ENCODE measurements around the gene EVC2.

Gene EVC2

GRCh38 chr4:5708449-5709206 is at the start of gene EVC2:
Gene EVC2, minus strand, starts transcription at chr4:5708559. Its CDS starts 46 bp downstream, at chr4:5708513.
- H3K4me3 ChIP-seq (ENCODE audit: low read length) = peak within 1 kb of the TSS; percentile 76
- no peaks in the 10 kb centered on the region for H3K9me3 ChIP-seq (ENCODE audit: control insufficient read depth, insufficient read depth, low read length)
- WGBS (ENCODE audit: insufficient coverage, insufficient read length) = no CpG with 5 or more reads among the region's 57 CpGs
- no peak for DNase-seq (ENCODE audit: low read depth, low spot score)
- no peak within 1 kb of the TSS for H3K27ac ChIP-seq (ENCODE audit: low read length)
- peaks cover 9% of the 10 kb centered on the region; the same call in 1 of the 2 replicates for H3K4me1 ChIP-seq (ENCODE audit: control insufficient read depth, insufficient read depth, low read length)
- no peaks in the 10 kb centered on the region for H3K27me3 ChIP-seq (ENCODE audit: control insufficient read depth, insufficient read depth, low read length)
- no peaks in the 10 kb centered on the region for H3K36me3 ChIP-seq (ENCODE audit: control insufficient read depth, insufficient read depth, low read length)

- Histone ChIP-seq H3K9me3 (ENCODE audit: control insufficient read depth, insufficient read depth, low read length) (no peaks in the 10 kb centered on the region), H3K27ac (ENCODE audit: low read length) (no peak overlapping the region), H3K36me3 (ENCODE audit: control insufficient read depth, insufficient read depth, low read length) (peaks cover 14% of the 10 kb centered on the region), H3K4me1 (ENCODE audit: control insufficient read depth, insufficient read depth, low read length) (peaks cover 2% of the 10 kb centered on the region), H3K27me3 (ENCODE audit: control insufficient read depth, insufficient read depth, low read length) (no peaks in the 10 kb centered on the region), H3K4me3 (ENCODE audit: low read length) (no peak overlapping the region)
- no CpG with 5 or more reads among the region's 10 CpGs for WGBS (ENCODE audit: insufficient coverage, insufficient read length)
- no peak for DNase-seq (ENCODE audit: low read depth, low spot score)
Measured at GRCh38 chr4:5757954-5758353, 49.6 kb upstream of the EVC2 start.

- Histone ChIP-seq H3K27me3 (ENCODE audit: control insufficient read depth, insufficient read depth, low read length) (no peaks in the 10 kb centered on the region), H3K36me3 (ENCODE audit: control insufficient read depth, insufficient read depth, low read length) (peaks cover 14% of the 10 kb centered on the region), H3K4me1 (ENCODE audit: control insufficient read depth, insufficient read depth, low read length) (peaks cover 6% of the 10 kb centered on the region), H3K4me3 (ENCODE audit: low read length) (no peak overlapping the region), H3K27ac (ENCODE audit: low read length) (no peak overlapping the region), H3K9me3 (ENCODE audit: control insufficient read depth, insufficient read depth, low read length) (no peaks in the 10 kb centered on the region)
- WGBS (ENCODE audit: insufficient coverage, insufficient read length) = no CpG with 5 or more reads among the region's 4 CpGs
- DNase-seq (ENCODE audit: low read depth, low spot score) = no peak
Measured at GRCh38 chr4:5757536-5757935, 49.2 kb upstream of the EVC2 start.

- WGBS (ENCODE audit: insufficient coverage, insufficient read length) = no CpG with 5 or more reads among the region's 7 CpGs
- peaks cover 14% of the 10 kb centered on the region for H3K36me3 ChIP-seq (ENCODE audit: control insufficient read depth, insufficient read depth, low read length)
- H3K9me3 ChIP-seq (ENCODE audit: control insufficient read depth, insufficient read depth, low read length) = no peaks in the 10 kb centered on the region
- H3K4me3 ChIP-seq (ENCODE audit: low read length) = no peak overlapping the region
- H3K27me3 ChIP-seq (ENCODE audit: control insufficient read depth, insufficient read depth, low read length) = no peaks in the 10 kb centered on the region
- no peak overlapping the region for H3K27ac ChIP-seq (ENCODE audit: low read length)
- no peak for DNase-seq (ENCODE audit: low read depth, low spot score)
- H3K4me1 ChIP-seq (ENCODE audit: control insufficient read depth, insufficient read depth, low read length) = peaks cover 6% of the 10 kb centered on the region
Measured at GRCh38 chr4:5757091-5757490, 48.7 kb upstream of the EVC2 start.

- H3K36me3 ChIP-seq (ENCODE audit: control insufficient read depth, insufficient read depth, low read length) = peaks cover 14% of the 10 kb centered on the region
- no peaks in the 10 kb centered on the region for H3K27me3 ChIP-seq (ENCODE audit: control insufficient read depth, insufficient read depth, low read length)
- H3K4me1 ChIP-seq (ENCODE audit: control insufficient read depth, insufficient read depth, low read length) = peaks cover 12% of the 10 kb centered on the region
- H3K27ac ChIP-seq (ENCODE audit: low read length) = no peak overlapping the region
- WGBS (ENCODE audit: insufficient coverage, insufficient read length) = no CpG with 5 or more reads among the region's 9 CpGs
- DNase-seq (ENCODE audit: low read depth, low spot score) = no peak
- no peaks in the 10 kb centered on the region for H3K9me3 ChIP-seq (ENCODE audit: control insufficient read depth, insufficient read depth, low read length)
- no peak overlapping the region for H3K4me3 ChIP-seq (ENCODE audit: low read length)
Measured at GRCh38 chr4:5756271-5756670, 47.9 kb upstream of the EVC2 start.

- H3K27me3 ChIP-seq (ENCODE audit: control insufficient read depth, insufficient read depth, low read length) = no peaks in the 10 kb centered on the region
- no peak overlapping the region for H3K27ac ChIP-seq (ENCODE audit: low read length)
- no peak overlapping the region for H3K4me3 ChIP-seq (ENCODE audit: low read length)
- H3K9me3 ChIP-seq (ENCODE audit: control insufficient read depth, insufficient read depth, low read length) = no peaks in the 10 kb centered on the region
- DNase-seq (ENCODE audit: low read depth, low spot score) = no peak
- peaks cover 14% of the 10 kb centered on the region for H3K36me3 ChIP-seq (ENCODE audit: control insufficient read depth, insufficient read depth, low read length)
- no CpG with 5 or more reads among the region's 7 CpGs for WGBS (ENCODE audit: insufficient coverage, insufficient read length)
- peaks cover 12% of the 10 kb centered on the region for H3K4me1 ChIP-seq (ENCODE audit: control insufficient read depth, insufficient read depth, low read length)
Measured at GRCh38 chr4:5755679-5756078, 47.3 kb upstream of the EVC2 start.

- peaks cover 12% of the 10 kb centered on the region for H3K4me1 ChIP-seq (ENCODE audit: control insufficient read depth, insufficient read depth, low read length)
- no peaks in the 10 kb centered on the region for H3K9me3 ChIP-seq (ENCODE audit: control insufficient read depth, insufficient read depth, low read length)
- H3K4me3 ChIP-seq (ENCODE audit: low read length) = no peak overlapping the region
- WGBS (ENCODE audit: insufficient coverage, insufficient read length) = no CpG with 5 or more reads among the region's 16 CpGs
- no peak overlapping the region for H3K27ac ChIP-seq (ENCODE audit: low read length)
- H3K27me3 ChIP-seq (ENCODE audit: control insufficient read depth, insufficient read depth, low read length) = no peaks in the 10 kb centered on the region
- peaks cover 14% of the 10 kb centered on the region for H3K36me3 ChIP-seq (ENCODE audit: control insufficient read depth, insufficient read depth, low read length)
- no peak for DNase-seq (ENCODE audit: low read depth, low spot score)
Measured at GRCh38 chr4:5755161-5755560, 46.8 kb upstream of the EVC2 start.

GRCh38 chr4:5754529-5754881 is 46.1 kb upstream of the EVC2 start:
- Histone ChIP-seq H3K9me3 (ENCODE audit: control insufficient read depth, insufficient read depth, low read length) (no peaks in the 10 kb centered on the region), H3K4me1 (ENCODE audit: control insufficient read depth, insufficient read depth, low read length) (peaks cover 12% of the 10 kb centered on the region)
- WGBS (ENCODE audit: insufficient coverage, insufficient read length) = no CpG with 5 or more reads among the region's 8 CpGs

GRCh38 chr4:5753766-5754528 is 45.6 kb upstream of the EVC2 start:
- H3K27me3 ChIP-seq (ENCODE audit: control insufficient read depth, insufficient read depth, low read length) = no peaks in the 10 kb centered on the region
- DNase-seq (ENCODE audit: low read depth, low spot score) = no peak
- WGBS (ENCODE audit: insufficient coverage, insufficient read length) = no CpG with 5 or more reads among the region's 19 CpGs
- no peak overlapping the region for H3K27ac ChIP-seq (ENCODE audit: low read length)
- H3K9me3 ChIP-seq (ENCODE audit: control insufficient read depth, insufficient read depth, low read length) = no peaks in the 10 kb centered on the region
- H3K36me3 ChIP-seq (ENCODE audit: control insufficient read depth, insufficient read depth, low read length) = peaks cover 14% of the 10 kb centered on the region
- H3K4me3 ChIP-seq (ENCODE audit: low read length) = no peak overlapping the region
- H3K4me1 ChIP-seq (ENCODE audit: control insufficient read depth, insufficient read depth, low read length) = peaks cover 12% of the 10 kb centered on the region

More at GRCh38 chr4:5754529-5754881, 46.1 kb upstream of the EVC2 start:
- Histone ChIP-seq H3K27me3 (ENCODE audit: control insufficient read depth, insufficient read depth, low read length) (no peaks in the 10 kb centered on the region), H3K27ac (ENCODE audit: low read length) (no peak overlapping the region), H3K4me3 (ENCODE audit: low read length) (no peak overlapping the region), H3K36me3 (ENCODE audit: control insufficient read depth, insufficient read depth, low read length) (peaks cover 14% of the 10 kb centered on the region)
- no peak for DNase-seq (ENCODE audit: low read depth, low spot score)

GRCh38 chr4:5753366-5753765 is 45.0 kb upstream of the EVC2 start:
- H3K27ac ChIP-seq (ENCODE audit: low read length) = no peak overlapping the region
- no peaks in the 10 kb centered on the region for H3K9me3 ChIP-seq (ENCODE audit: control insufficient read depth, insufficient read depth, low read length)
- peaks cover 12% of the 10 kb centered on the region for H3K4me1 ChIP-seq (ENCODE audit: control insufficient read depth, insufficient read depth, low read length)
- no peak for DNase-seq (ENCODE audit: low read depth, low spot score)
- no peaks in the 10 kb centered on the region for H3K27me3 ChIP-seq (ENCODE audit: control insufficient read depth, insufficient read depth, low read length)
- no peak overlapping the region for H3K4me3 ChIP-seq (ENCODE audit: low read length)
- no CpG with 5 or more reads among the region's 7 CpGs for WGBS (ENCODE audit: insufficient coverage, insufficient read length)
- H3K36me3 ChIP-seq (ENCODE audit: control insufficient read depth, insufficient read depth, low read length) = peaks cover 14% of the 10 kb centered on the region
